Activated T-helper 17 cell treated with anti-CD3 and anti-CD28 coated beads, Interleukin-2, amount 50 U/mL, for 72 hours (primary cell): ENCODE measurements around the gene AGBL4. TPM values are rescaled to one million over a fixed set of nuclear protein-coding genes. Genes with fewer than 3 reads are reported as not detected.
A peak's percentile ranks its signal among the peaks of the same experiment; 100 is the strongest.

Experiments
- ATAC-seq: fragments of 150-1000 bp; cut with Tn5 transposase; replicated peaks from 2 replicates; pipeline ENCODE4 v1.10.0; 2021; ENCODE audit warnings: mild to moderate bottlenecking, moderate library complexity
- H3K27ac Mint-ChIP-seq: one replicate; pipeline ENCODE4 v1.8.0; 2022; ENCODE audit warnings: mixed read lengths
- H3K27me3 Mint-ChIP-seq: one replicate; pipeline ENCODE4 v1.8.0; 2022; ENCODE audit warnings: mixed read lengths
- H3K36me3 Mint-ChIP-seq: one replicate; pipeline ENCODE4 v1.8.0; 2022; ENCODE audit warnings: low read depth, mild to moderate bottlenecking, mixed read lengths
- H3K4me1 Mint-ChIP-seq: one replicate; pipeline ENCODE4 v1.8.0; 2022; ENCODE audit warnings: mixed read lengths
- H3K4me3 Mint-ChIP-seq: one replicate; pipeline ENCODE4 v1.8.0; 2022; ENCODE audit warnings: mild to moderate bottlenecking, mixed read lengths
- H3K9me3 Mint-ChIP-seq: one replicate; pipeline ENCODE4 v1.8.0; 2022; ENCODE audit warnings: mixed read lengths
- total RNA-seq, 2 donors: library from RNA; stranded (reverse); gene quantifications; one replicate each; pipeline ENCODE4 v1.2.3, GENCODE V29; 2022

AGBL4 gene
- total RNA-seq, 2 donors from 2014 or later: not detected

DNA sequence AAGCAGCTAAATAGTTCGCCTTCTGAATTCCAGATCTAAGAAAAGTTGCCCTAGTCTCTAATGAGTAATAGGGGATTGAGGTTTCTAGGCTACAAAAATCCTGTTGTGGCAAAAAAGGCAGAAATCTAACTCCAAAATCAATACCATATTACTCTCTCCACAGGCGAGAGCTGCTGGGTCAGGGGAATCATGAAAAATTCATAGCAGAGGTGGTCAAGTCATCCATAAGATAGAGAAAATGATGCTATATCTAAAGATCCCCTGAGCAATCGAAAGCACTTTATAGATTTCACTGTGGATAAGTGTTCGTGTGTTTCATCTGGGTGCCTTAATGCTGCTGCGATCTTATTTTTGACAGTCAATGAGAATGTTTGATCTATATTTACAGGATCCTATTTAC, 417.7 kb downstream of the AGBL4 start:
- H3K27ac Mint-ChIP-seq: no peak overlapping the region
- H3K9me3 Mint-ChIP-seq: peaks cover 6% of the 10 kb centered on the region
- no peaks in the 10 kb centered on the region for H3K27me3 Mint-ChIP-seq
- no peak overlapping the region for H3K4me3 Mint-ChIP-seq
- H3K36me3 Mint-ChIP-seq: no peaks in the 10 kb centered on the region
- no peak for ATAC-seq
- no peaks in the 10 kb centered on the region for H3K4me1 Mint-ChIP-seq

DNA sequence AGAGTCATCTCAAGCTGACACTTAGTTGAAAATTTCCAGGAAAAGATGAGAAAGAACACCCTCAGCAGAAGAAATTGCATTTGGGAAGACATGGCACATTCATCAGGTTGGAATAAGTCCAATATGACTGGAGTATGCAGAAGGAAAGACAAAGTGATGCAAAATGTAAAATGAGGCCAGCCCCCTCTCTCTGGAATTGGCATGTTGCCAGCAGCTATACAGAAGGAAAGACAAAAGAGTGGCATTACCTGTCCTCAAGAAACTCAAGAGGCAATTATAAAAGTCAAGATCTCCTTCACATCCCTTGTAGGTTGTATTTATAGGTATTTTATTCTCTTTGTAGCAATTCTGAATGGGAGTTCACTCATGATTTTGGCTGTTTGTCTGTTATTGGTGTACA, 426.3 kb downstream of the AGBL4 start:
- peaks cover 5% of the 10 kb centered on the region for H3K9me3 Mint-ChIP-seq
- H3K27ac Mint-ChIP-seq: no peak overlapping the region
- no peaks in the 10 kb centered on the region for H3K4me1 Mint-ChIP-seq
- no peaks in the 10 kb centered on the region for H3K36me3 Mint-ChIP-seq
- ATAC-seq: no peak
- no peak overlapping the region for H3K4me3 Mint-ChIP-seq
- no peaks in the 10 kb centered on the region for H3K27me3 Mint-ChIP-seq

DNA sequence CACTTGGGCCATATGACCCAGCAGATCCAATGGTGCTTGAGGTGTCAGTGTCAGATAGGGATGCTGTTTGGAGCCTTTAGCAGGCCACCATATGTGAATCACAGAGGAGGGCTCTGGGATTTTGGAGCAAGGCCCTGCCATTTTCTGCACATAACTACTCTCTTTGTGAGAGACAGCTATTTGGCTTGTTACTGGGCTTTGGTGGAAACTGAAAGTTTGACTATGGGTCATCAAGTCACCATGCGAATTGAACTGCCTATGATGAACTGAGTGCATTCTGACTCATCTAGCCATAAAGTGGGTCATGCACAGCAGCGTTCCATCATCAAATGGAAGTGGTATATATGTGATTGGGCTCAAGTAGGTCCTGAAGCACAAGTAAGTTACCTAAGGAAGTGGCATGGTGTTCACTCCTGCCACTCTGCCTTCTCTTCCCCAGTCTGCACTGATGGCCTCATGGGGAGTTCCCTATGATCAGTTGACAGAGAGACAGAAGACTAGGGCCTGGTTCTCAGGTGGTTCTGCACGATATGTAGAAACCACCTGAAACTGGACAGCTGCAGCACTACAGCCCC, 447.3 kb downstream of the AGBL4 start:
- ATAC-seq: peak; percentile 50
- H3K4me3 Mint-ChIP-seq: no peak overlapping the region
- H3K36me3 Mint-ChIP-seq: no peaks in the 10 kb centered on the region
- H3K9me3 Mint-ChIP-seq: peaks cover 30% of the 10 kb centered on the region
- H3K27ac Mint-ChIP-seq: no peak overlapping the region
- H3K4me1 Mint-ChIP-seq: no peaks in the 10 kb centered on the region
- no peaks in the 10 kb centered on the region for H3K27me3 Mint-ChIP-seq

DNA sequence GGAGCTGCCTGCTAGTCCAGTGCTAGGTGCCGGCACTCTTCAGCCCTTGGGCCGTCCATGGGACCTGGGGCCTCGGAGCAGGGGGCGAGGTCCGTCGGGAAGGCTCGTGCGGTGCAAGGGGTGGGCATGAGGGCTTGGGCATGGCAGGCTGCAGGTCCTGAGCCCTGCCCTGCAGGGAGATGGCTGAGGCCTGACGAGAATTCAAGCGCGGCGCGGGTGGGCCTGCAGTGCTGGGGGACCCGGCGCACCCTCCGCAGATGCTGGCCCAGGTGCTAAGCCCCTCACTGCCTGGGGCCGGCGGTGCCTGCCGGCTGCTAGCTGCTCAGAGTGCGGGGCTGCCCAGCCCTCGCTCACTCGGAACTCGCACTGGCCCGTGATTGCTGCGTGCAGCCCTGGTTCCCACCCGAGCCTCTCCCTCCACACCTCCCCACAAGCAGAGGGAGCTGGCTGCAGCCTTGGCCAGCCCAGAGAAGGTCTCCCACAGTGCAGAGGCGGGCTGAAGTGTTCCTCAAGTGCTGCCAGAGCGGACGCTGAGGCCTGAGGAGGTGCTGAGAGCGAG, 467.0 kb downstream of the AGBL4 start:
- H3K27ac Mint-ChIP-seq: no peak overlapping the region
- H3K9me3 Mint-ChIP-seq: peaks cover 16% of the 10 kb centered on the region
- H3K4me3 Mint-ChIP-seq: no peak overlapping the region
- H3K36me3 Mint-ChIP-seq: no peaks in the 10 kb centered on the region
- no peak for ATAC-seq
- no peaks in the 10 kb centered on the region for H3K27me3 Mint-ChIP-seq
- H3K4me1 Mint-ChIP-seq: no peaks in the 10 kb centered on the region

DNA sequence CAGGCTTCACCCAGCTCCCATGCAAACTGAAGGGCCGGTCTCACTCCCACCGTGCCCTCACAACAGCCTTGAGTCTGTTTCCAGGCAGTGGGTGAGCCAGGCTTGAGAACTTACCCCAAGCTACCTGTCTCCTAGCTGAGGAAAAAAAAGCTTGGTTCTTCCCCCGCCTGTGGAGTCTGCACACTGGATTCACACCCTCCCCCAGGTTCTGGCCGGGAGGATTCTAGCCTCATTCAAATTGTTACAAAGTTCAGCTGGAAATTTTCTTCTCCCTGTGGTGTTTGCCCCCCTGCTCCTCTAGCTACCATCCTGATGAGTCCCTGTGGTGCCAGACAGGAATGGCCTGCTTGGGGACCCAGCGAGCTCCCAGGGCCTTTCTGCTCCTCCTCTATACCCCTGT, 471.7 kb downstream of the AGBL4 start:
- H3K4me3 Mint-ChIP-seq: no peak overlapping the region
- no peaks in the 10 kb centered on the region for H3K36me3 Mint-ChIP-seq
- ATAC-seq: no peak
- H3K27ac Mint-ChIP-seq: no peak overlapping the region
- H3K9me3 Mint-ChIP-seq: peaks cover 11% of the 10 kb centered on the region
- peaks cover 5% of the 10 kb centered on the region for H3K27me3 Mint-ChIP-seq
- no peaks in the 10 kb centered on the region for H3K4me1 Mint-ChIP-seq

DNA sequence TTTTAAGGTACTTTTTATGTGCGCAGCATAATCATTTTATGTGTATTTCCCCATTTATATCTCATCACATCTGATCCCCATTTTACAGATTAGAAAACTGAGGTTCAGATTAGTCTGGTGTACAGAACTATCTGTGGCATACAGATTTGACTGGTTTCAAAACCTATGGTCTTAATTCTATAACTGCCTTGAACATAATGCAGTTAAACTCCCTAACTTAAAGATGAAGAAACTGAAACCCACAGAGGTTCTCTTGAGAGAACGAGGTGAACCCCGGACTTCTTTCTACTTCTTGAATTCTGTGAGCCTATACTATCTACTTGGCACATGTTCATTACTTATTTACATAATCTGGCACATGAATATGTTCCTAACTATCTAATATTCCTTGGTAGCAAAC, 479.1 kb downstream of the AGBL4 start:
- peaks cover 5% of the 10 kb centered on the region for H3K27me3 Mint-ChIP-seq
- no peak overlapping the region for H3K4me3 Mint-ChIP-seq
- no peak overlapping the region for H3K27ac Mint-ChIP-seq
- no peaks in the 10 kb centered on the region for H3K4me1 Mint-ChIP-seq
- ATAC-seq: no peak
- H3K36me3 Mint-ChIP-seq: no peaks in the 10 kb centered on the region
- H3K9me3 Mint-ChIP-seq: peaks cover 12% of the 10 kb centered on the region

DNA sequence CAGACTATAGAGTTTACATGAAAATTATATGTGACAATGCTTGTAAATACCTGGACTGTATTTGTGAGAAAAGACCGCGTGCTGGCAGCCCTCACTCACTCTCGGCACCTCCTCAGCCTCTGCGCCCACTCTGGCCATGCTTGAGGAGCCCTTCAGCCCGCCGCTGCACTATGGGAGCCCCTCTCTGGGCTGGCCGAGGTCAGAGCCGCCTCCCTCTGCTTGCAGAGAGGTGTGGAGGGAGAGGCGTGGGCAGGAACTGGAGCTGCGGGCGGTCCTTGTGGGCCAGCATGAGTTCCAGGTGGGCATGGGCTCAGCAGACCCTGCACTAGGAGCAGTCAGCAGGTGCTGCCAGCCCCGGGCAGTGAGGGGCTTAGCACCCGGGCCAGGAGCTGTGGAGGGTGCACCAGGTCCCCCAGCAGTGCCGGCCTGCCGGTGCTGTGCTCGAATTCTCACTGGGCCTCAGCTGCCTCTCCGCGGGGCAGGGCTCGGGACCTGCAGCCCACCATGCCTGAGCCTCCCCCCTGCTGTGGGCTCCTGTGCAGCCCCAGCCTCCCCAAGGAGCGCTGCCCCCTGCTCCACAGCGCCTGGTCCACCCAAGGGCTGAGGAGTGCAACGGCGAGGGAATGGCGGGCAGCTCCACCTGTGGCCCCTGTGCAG, 482.5 kb downstream of the AGBL4 start:
- no peak for ATAC-seq
- Mint-ChIP-seq H3K27ac (no peak overlapping the region), H3K9me3 (peaks cover 3% of the 10 kb centered on the region), H3K36me3 (no peaks in the 10 kb centered on the region), H3K27me3 (no peaks in the 10 kb centered on the region), H3K4me1 (no peaks in the 10 kb centered on the region), H3K4me3 (no peak overlapping the region)

DNA sequence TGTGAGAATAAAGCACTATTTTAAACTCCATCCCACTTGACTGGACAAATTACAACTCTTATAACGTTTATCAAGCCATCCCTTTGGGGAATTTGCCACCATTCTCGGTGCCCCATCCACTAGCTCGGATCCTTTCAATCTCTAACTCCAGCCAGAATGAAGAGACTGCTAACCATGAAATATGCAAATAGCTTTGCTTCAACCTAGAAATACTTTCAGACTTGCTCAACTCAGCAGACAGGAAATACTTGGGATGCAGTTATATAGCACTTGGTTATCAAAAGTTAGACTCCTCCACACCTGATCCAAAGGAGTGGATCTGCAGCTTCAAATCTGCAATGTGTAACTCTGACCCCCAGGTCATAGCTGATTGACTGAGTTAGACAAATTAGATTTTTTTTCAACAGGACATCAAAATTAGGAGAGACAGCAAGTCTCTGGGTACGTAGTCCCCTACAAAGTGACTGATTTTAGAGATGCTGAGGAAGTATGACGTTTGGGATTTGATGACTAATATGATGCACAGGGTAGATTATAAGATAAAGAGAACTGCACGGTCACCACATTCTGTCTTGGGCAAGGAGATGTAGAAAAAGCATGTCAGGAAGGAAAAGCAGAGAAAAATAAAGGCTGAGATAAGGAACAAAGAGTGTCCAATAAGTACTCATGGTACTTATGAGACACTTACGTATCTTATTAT, 496.0 kb downstream of the AGBL4 start:
- ATAC-seq: no peak
- no peaks in the 10 kb centered on the region for H3K27me3 Mint-ChIP-seq
- H3K36me3 Mint-ChIP-seq: no peaks in the 10 kb centered on the region
- H3K4me1 Mint-ChIP-seq: no peaks in the 10 kb centered on the region
- H3K9me3 Mint-ChIP-seq: no peaks in the 10 kb centered on the region
- H3K4me3 Mint-ChIP-seq: no peak overlapping the region
- no peak overlapping the region for H3K27ac Mint-ChIP-seq

DNA sequence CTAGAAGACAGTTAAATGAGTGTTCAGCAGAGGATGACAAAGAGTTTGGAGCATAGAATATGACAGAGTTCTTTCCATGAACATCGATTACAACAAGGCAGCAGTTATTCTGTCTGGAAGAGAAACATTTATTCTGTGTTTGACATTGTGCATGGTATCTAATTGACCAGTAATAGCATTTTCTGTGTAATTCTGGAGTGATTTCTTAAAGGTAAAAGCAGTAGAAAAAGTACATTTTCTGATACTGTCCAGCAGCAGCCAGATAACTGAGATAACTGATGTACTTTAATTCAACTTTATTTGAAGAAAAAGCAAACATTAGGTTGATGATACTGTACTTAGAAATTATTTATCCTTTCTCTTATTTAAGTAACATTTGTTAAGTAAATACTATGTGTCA, 497.1 kb downstream of the AGBL4 start:
- Mint-ChIP-seq H3K27ac (no peak overlapping the region), H3K4me3 (no peak overlapping the region), H3K27me3 (no peaks in the 10 kb centered on the region), H3K9me3 (no peaks in the 10 kb centered on the region), H3K36me3 (no peaks in the 10 kb centered on the region), H3K4me1 (no peaks in the 10 kb centered on the region)
- ATAC-seq: no peak

DNA sequence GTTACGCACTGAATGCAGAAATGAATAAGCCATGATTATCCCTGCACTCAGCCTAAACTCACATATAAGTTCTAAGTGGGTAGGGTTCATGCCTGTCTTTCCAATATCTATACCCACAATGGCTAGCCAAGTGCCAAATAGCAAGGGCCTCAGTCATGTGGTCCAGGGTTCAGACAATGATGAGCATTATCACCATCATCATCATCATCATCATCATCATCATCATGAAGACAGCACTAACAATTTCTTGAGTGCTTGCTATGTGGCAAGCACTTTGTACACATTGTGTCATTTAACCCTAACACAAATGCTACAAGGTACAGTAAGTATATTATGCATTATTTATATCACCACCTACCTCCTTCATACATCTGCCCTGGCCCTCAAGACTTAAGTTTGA, 500.0 kb downstream of the AGBL4 start:
- Mint-ChIP-seq H3K36me3 (no peaks in the 10 kb centered on the region), H3K4me1 (no peaks in the 10 kb centered on the region), H3K27ac (no peak overlapping the region), H3K9me3 (no peaks in the 10 kb centered on the region), H3K4me3 (no peak overlapping the region), H3K27me3 (no peaks in the 10 kb centered on the region)
- ATAC-seq: no peak

DNA sequence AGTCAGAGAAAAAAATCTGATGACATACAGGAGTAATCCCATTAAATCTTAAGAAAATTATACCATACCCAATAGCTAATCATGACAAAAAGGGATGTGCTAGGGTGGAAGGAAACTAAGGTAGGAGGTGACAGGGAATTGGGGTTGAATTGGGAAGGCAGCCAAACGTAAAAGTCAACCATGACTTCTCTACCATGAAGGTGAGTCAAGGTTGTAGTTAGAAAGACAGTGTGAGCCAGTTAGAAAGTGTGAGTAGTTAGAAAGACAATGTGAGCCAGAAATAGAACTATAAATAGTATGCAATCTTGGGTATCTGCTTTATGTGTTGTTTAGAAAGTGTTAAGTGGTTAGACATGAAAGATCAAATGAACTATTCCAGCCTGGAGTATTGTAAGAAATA, 556.8 kb downstream of the AGBL4 start:
- no peaks in the 10 kb centered on the region for H3K36me3 Mint-ChIP-seq
- ATAC-seq: no peak
- H3K4me1 Mint-ChIP-seq: no peaks in the 10 kb centered on the region
- peaks cover 3% of the 10 kb centered on the region for H3K9me3 Mint-ChIP-seq
- H3K4me3 Mint-ChIP-seq: no peak overlapping the region
- no peak overlapping the region for H3K27ac Mint-ChIP-seq
- no peaks in the 10 kb centered on the region for H3K27me3 Mint-ChIP-seq

DNA sequence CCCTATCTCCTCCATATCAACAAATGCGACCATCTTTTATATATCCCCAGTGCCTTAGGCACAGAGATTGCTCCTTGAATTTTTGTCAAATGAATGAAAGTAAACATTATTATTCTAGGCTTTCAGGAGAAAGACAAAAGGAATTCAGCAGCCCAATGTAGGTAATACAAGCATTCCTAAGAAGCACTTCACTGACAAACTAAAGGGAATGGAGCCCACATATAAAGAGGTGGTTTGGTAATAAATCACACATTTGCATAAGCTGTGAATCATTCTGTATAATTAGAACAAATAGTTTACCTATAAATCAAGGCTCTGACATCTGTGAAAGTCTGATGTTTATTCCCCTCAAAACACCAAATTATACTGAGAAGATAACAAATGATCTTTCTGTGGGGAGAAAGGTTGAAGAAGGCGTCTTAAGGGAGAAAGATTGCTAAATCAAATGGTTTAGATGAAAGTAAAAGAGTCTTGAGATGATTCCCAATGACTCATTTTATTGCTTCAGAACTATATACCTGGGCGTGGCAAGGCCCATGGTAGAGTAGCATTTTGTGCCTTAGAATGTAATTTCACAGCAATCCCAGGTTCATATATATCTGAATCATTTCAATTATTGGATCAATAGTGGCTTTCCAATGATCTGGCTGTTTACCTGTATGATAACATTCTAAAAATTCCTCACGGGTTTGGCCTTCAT, 558.1 kb downstream of the AGBL4 start:
- Mint-ChIP-seq H3K9me3 (peaks cover 3% of the 10 kb centered on the region), H3K4me1 (no peaks in the 10 kb centered on the region)

DNA sequence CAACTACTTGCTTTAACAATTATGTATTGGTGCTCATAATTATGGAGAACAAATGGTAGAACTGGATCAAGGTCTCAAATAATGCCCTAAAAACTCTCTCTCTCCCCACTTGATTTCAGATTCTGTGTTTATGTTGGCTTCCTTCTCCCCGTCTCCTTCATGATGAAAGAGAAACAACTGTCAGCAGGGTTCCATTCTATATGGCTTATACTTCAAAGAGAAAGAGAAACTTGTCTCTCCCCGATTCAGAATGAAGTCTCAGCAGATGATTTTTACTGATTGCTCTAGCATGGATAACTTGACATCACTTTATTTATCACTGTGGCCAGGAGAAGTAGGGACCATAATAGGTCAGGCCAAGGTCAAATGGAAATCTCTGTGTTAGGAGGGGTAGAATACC, 575.6 kb downstream of the AGBL4 start:
- Mint-ChIP-seq H3K9me3 (peaks cover 19% of the 10 kb centered on the region), H3K27me3 (peaks cover 3% of the 10 kb centered on the region), H3K36me3 (no peaks in the 10 kb centered on the region), H3K27ac (no peak overlapping the region), H3K4me3 (no peak overlapping the region), H3K4me1 (no peaks in the 10 kb centered on the region)
- no peak for ATAC-seq

More for the DNA sequence above, 558.1 kb downstream of the AGBL4 start:
- Mint-ChIP-seq H3K36me3 (no peaks in the 10 kb centered on the region), H3K4me3 (no peak overlapping the region), H3K27me3 (no peaks in the 10 kb centered on the region), H3K27ac (no peak overlapping the region)
- no peak for ATAC-seq

DNA sequence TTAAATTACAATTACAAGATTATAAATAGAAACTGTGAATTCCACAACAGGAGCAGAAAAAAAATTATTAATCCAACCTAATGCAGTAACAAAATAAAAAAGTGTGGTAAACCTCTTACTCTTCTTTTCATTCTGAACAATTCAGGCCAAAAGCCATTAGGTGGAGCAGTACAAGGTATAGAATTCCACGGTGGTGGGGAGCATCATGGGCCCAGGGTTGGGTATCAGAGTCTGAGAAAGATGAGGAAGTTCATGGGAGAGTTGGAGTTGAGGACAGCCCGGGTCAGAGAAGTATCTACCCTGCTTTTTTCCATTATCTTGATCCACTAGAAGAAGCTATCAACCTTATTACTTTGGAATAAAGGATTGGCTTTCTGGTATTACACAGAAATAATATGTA, 586.9 kb downstream of the AGBL4 start:
- H3K4me3 Mint-ChIP-seq: no peak overlapping the region
- peaks cover 8% of the 10 kb centered on the region for H3K9me3 Mint-ChIP-seq
- no peak for ATAC-seq
- no peak overlapping the region for H3K27ac Mint-ChIP-seq
- H3K36me3 Mint-ChIP-seq: no peaks in the 10 kb centered on the region
- no peaks in the 10 kb centered on the region for H3K4me1 Mint-ChIP-seq
- no peaks in the 10 kb centered on the region for H3K27me3 Mint-ChIP-seq
